Measurements from ENCODE around the gene SLC22A16.

DNA sequence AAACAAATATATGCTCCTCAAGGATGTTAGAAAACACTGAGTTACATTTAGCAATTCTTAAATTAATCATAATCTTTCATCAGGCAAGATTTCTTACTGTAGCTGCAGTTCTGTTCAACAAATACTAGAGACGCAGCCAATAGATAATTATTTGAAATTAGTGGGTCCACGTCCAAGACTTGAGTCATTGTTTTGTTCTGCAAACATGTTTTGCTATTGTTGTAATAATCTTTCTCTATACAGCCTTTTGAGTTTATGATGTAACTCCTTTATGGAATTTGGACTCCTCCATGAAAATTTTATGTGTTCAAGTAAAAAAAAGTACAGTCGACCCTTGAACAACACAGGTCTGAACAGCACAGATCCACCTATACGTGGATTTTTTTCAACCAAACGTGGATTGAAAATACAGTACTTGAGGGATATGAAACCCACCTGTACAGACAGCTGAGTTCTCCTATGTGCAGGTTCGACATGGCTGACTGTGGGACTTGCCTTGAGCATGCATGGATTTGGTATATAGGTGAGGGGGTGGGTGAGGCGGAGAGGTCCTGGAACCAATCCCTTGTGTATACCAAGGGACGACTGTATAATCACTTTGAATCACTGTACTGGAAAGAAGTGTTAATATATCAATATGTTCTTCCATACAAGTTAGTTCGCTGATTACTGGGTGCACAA is 41.3 kb upstream of the SLC22A16 start:
- TF ChIP-seq EZH2phosphoT487 (IDR thresholded peaks at IDR 0.05; ENCODE audit: borderline replicate concordance, low read length) (no peak), EZH2 (IDR thresholded peaks at IDR 0.05; ENCODE audit: low read length, unreplicated experiment) (no peak)
- TF ChIP-seq, protein P1, sequence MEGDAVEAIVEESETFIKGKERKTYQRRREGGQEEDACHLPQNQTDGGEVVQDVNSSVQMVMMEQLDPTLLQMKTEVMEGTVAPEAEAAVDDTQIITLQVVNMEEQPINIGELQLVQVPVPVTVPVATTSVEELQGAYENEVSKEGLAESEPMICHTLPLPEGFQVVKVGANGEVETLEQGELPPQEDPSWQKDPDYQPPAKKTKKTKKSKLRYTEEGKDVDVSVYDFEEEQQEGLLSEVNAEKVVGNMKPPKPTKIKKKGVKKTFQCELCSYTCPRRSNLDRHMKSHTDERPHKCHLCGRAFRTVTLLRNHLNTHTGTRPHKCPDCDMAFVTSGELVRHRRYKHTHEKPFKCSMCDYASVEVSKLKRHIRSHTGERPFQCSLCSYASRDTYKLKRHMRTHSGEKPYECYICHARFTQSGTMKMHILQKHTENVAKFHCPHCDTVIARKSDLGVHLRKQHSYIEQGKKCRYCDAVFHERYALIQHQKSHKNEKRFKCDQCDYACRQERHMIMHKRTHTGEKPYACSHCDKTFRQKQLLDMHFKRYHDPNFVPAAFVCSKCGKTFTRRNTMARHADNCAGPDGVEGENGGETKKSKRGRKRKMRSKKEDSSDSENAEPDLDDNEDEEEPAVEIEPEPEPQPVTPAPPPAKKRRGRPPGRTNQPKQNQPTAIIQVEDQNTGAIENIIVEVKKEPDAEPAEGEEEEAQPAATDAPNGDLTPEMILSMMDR (conservative IDR thresholded peaks at IDR 0.05; ENCODE audit: low read depth, low read length): no peak

Measured in PC-3 (cell line).